ENCODE results near the gene SLC25A42.

GRCh38 chr19:19122902-19123301 lies 59.1 kb downstream of the SLC25A42 start:
- no peak for TF ChIP-seq CTCF (IDR thresholded peaks at IDR 0.05)
- no peak for TF ChIP-seq POLR2A (IDR thresholded peaks at IDR 0.05)
